HEK293T (cell line): ENCODE results near the gene P2RX3.

ENCODE experiments used
- CTCF ChIA-PET: fragments of 350-600 bp; formaldehyde crosslinking; extraction: SDS; loops from one replicate; lab custom pipeline; 2021; ENCODE audit warnings: antibody characterized with exemption, inconsistent platforms; lab: Yijun Ruan, JAX
- POLR2A ChIA-PET: fragments of 350-600 bp; formaldehyde crosslinking; extraction: SDS; loops from one replicate; lab custom pipeline; 2020; ENCODE audit warnings: antibody characterized with exemption, inconsistent platforms; lab: Yijun Ruan, JAX
- DNase-seq: peaks from one replicate; pipeline ENCODE4 v3.0.0; 2012; ENCODE audit warnings: mixed read lengths; ENCODE audit errors: extremely low spot score
- ARNT ChIP-seq: fragments of 450-650 bp; IDR thresholded peaks from 2 replicates; pipeline ENCODE4 v1.6.1; 2017; ENCODE audit warnings: mild to moderate bottlenecking
- BHLHE40 ChIP-seq: fragments of 450-650 bp; IDR thresholded peaks from 2 replicates; pipeline ENCODE4 v1.6.1; 2016; ENCODE audit warnings: mild to moderate bottlenecking, moderate library complexity, borderline replicate concordance
- CTBP1 ChIP-seq: fragments of 450-650 bp; IDR thresholded peaks from 2 replicates; pipeline ENCODE4 v1.6.1; 2016; ENCODE audit warnings: borderline replicate concordance
- ELF4 ChIP-seq: fragments of 450-650 bp; IDR thresholded peaks from 2 replicates; pipeline ENCODE4 v1.6.1; 2017; ENCODE audit warnings: antibody characterized with exemption
- FOXA1 ChIP-seq: fragments of 450-650 bp; IDR thresholded peaks from 2 replicates; pipeline ENCODE4 v1.6.1; 2016; ENCODE audit warnings: mild to moderate bottlenecking
- FOXK2 ChIP-seq: fragments of 450-650 bp; IDR thresholded peaks from 2 replicates; pipeline ENCODE4 v1.6.1; 2016; ENCODE audit warnings: mild to moderate bottlenecking
- FOXM1 ChIP-seq: fragments of 450-650 bp; IDR thresholded peaks from 2 replicates; pipeline ENCODE4 v1.6.1; 2017; ENCODE audit warnings: mild to moderate bottlenecking, borderline replicate concordance
- HDGF ChIP-seq: fragments of 450-650 bp; IDR thresholded peaks from 2 replicates; pipeline ENCODE4 v1.6.1; 2017; ENCODE audit warnings: antibody characterized with exemption, borderline replicate concordance
- L3MBTL2 ChIP-seq: fragments of 450-650 bp; conservative IDR thresholded peaks from 2 replicates; pipeline ENCODE4 v1.6.1; 2016; ENCODE audit warnings: mild to moderate bottlenecking
- LEF1 ChIP-seq: fragments of 450-650 bp; IDR thresholded peaks from 2 replicates; pipeline ENCODE4 v1.6.1; 2017; ENCODE audit warnings: mild to moderate bottlenecking, borderline replicate concordance
- NFRKB ChIP-seq: fragments of 450-650 bp; IDR thresholded peaks from 2 replicates; pipeline ENCODE4 v1.6.1; 2016; ENCODE audit warnings: mild to moderate bottlenecking, moderate library complexity
- SP1 ChIP-seq: fragments of 450-650 bp; IDR thresholded peaks from 2 replicates; pipeline ENCODE4 v1.6.1; 2017
- SUZ12 ChIP-seq: fragments of 450-650 bp; IDR thresholded peaks from 2 replicates; pipeline ENCODE4 v1.6.1; 2016; ENCODE audit warnings: mild to moderate bottlenecking
- TARDBP ChIP-seq: fragments of 450-650 bp; IDR thresholded peaks from 2 replicates; pipeline ENCODE4 v1.6.1; 2016
- ZNF384 ChIP-seq: fragments of 450-650 bp; IDR thresholded peaks from 2 replicates; pipeline ENCODE4 v1.6.1; 2016
- TF ChIP-seq, protein P1 (sequence below): fragments of 450-650 bp; IDR thresholded peaks from 2 replicates; pipeline ENCODE4 v1.6.1; 2016

The P2RX3 gene

DNA sequence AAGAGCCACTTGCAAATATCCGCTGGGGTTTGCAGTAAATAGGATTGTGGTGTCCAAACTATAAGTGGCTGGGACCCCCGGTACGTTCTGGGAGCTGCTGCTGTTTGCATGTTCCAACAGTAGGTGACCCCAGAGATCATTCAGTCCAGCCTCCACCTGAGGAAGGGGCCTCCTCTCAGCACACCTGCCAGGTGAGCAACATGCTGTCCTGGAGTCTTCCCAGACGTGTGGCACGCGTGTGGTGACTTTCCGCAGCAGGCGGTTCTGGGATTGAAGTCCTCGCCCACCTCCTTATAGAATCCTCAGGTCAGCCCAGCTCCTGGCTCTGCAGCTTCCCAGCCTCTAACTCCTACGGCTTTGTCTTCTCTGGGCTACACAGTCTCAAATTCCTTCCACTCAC is 6.7 kb downstream of the P2RX3 start:
- no peak for DNase-seq
- ChIA-PET POLR2A (interaction anchor here (1.7 kb wide), 1 partner anchor 9 kb away, joined by 5 read pairs; the partner anchor contains the start of gene SSRP1), CTCF (interaction anchor here (0.6 kb wide), 1 partner anchor 297 kb away, joined by 4 read pairs; no protein-coding TSS in a partner anchor)
- TF ChIP-seq SUZ12: no peak
- TF ChIP-seq TARDBP: no peak
- no peak for TF ChIP-seq ZNF384
- no peak for TF ChIP-seq NFRKB
- no peak for TF ChIP-seq FOXA1
- TF ChIP-seq SP1: no peak
- TF ChIP-seq CTBP1: no peak
- no peak for TF ChIP-seq ELF4
- TF ChIP-seq, protein P1, sequence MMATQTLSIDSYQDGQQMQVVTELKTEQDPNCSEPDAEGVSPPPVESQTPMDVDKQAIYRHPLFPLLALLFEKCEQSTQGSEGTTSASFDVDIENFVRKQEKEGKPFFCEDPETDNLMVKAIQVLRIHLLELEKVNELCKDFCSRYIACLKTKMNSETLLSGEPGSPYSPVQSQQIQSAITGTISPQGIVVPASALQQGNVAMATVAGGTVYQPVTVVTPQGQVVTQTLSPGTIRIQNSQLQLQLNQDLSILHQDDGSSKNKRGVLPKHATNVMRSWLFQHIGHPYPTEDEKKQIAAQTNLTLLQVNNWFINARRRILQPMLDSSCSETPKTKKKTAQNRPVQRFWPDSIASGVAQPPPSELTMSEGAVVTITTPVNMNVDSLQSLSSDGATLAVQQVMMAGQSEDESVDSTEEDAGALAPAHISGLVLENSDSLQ: no peak
- TF ChIP-seq BHLHE40: no peak
- TF ChIP-seq ARNT: no peak
- TF ChIP-seq LEF1: no peak

DNA sequence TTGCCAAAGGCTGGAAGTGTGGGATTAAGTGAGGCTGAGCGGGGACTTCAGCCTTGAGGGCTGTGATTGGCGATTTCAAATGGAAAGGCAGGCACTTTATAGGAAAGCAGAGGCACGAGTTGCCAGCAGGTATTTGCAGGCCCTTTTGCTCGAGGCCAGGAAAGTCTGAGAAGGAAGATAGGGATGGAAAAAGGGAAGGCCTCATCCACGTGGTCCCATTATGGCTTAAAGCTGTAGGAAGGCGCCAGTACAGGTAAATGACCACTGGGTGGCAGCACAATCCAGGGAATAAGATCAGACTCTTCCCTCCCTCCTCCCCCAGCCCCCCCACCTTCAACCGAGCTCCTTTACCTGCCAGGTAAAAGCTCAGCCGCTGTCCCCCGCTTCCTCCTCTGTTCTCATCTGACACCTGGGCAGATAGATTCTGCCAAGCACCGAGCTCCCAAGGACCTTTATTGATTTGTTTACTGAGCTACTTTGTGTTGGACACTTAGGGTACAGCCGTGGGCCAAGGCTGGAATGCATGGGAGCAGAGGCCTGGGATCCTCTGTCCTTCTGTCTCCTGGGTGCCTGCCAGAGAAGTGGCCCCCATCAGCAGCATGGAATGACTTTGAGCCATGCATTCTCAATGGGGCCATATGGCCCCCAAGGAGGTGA is 7.5 kb downstream of the P2RX3 start:
- CTCF ChIA-PET: interaction anchor here (0.6 to 1.2 kb wide), 9 partner anchors 9 to 299 kb away, joined by 3 to 7 read pairs (median 4); no protein-coding TSS in a partner anchor
- TF ChIP-seq BHLHE40 (no peak), L3MBTL2 (peak; percentile 81)
- DNase-seq: peak; percentile 77
- POLR2A ChIA-PET: interaction anchor here (1.0 to 1.7 kb wide), 2 partner anchors 10 to 299 kb away, joined by 3 to 5 read pairs; partner anchors contain the start of gene SSRP1

DNA sequence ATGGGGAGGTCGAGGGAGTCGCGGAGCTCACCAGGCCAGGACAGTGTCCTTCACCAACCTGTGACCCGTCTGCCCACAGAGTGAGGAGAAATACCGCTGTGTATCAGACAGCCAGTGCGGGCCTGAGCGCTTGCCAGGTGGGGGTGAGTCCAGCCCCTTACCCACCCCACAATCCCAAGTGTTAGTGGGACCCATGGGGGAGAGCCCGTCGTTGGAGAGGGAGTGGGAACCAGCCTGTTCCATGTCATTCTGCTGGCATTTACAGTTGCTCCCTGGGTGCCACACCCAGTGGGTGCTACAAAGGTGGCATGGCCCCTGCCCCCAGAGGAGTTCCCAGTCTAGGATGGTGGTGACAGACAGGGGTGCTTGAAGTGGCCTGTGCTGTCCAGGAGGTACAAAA is 9.2 kb downstream of the P2RX3 start:
- CTCF ChIA-PET: interaction anchor here (0.9 kb wide), 1 partner anchor 14 kb away, joined by 4 read pairs; no protein-coding TSS in a partner anchor
- DNase-seq: no peak
- TF ChIP-seq TARDBP (no peak), NFRKB (no peak)
- POLR2A ChIA-PET: no interaction called here

DNA sequence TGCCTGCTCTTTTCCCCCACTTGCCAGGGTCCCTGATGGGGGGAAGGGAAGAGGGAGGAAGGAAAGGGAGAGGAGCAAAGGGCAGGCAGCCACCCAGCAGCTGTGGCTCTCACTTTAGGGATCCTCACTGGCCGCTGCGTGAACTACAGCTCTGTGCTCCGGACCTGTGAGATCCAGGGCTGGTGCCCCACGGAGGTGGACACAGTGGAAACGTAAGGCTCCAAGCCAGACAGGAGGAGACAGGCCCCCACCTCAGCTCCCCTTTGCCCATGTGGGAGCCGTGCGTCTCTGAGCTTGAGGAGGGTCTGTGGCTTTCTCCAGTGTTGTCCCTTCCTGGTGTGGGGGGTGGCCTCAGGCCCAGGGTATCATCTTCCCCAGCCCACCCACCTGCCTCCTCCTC is 9.9 kb downstream of the P2RX3 start:
- CTCF ChIA-PET: interaction anchor here (0.9 to 1.6 kb wide), 2 partner anchors 13 to 112 kb away, joined by 3 to 4 read pairs; partner anchors contain the start of gene RTN4RL2
- TF ChIP-seq SP1: no peak
- no peak for TF ChIP-seq LEF1
- TF ChIP-seq, protein P1: no peak
- no peak for DNase-seq
- POLR2A ChIA-PET: interaction anchor here (1.0 kb wide), 1 partner anchor 13 kb away, joined by 4 read pairs; the partner anchor contains the start of gene SSRP1

DNA sequence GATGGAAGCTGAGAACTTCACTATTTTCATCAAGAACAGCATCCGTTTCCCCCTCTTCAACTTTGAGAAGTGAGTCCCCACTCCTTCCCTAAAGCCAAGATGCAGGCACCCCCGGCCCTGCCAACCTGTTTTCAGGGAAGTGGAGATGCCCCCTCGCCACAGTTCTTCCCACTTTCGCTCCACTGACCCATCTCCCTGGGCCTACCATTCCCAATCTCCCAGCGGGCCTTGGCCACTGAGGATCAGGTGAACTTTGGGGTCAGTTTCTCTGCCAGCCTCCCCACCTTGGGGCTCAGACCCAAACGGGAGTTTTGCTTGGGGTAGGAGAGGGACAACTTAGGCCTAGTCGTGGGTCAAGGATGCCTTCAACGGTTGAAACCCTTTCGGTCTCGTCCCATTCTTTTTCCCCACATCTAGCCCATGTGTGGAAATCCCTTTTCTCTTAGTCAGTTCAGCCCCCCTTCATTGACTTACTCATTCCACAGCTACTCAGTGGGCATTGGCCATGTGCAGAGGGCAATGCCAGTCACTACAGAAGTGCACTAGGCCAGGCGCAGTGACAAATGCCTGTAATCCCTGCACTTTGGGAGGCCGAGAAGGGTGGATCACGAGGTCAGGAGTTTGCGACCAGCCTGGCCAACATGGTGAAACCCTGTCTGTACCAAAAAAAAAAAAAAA is 10.6 kb downstream of the P2RX3 start:
- DNase-seq: no peak
- CTCF ChIA-PET: interaction anchor here (1.6 to 2.2 kb wide), 2 partner anchors 12 to 111 kb away, joined by 3 to 14 read pairs; partner anchors contain the start of gene RTN4RL2
- TF ChIP-seq ARNT (no peak), TARDBP (no peak), NFRKB (no peak), FOXK2 (no peak), HDGF (no peak), ELF4 (no peak), L3MBTL2 (no peak), FOXA1 (no peak), SP1 (no peak), CTBP1 (no peak), ZNF384 (no peak), BHLHE40 (no peak), LEF1 (no peak), SUZ12 (no peak), FOXM1 (no peak)
- TF ChIP-seq, protein P1: no peak
- POLR2A ChIA-PET: interaction anchor here (1.0 to 1.3 kb wide), 2 partner anchors 11 to 13 kb away, joined by 3 to 4 read pairs; partner anchors contain the start of genes P2RX3 and SSRP1

DNA sequence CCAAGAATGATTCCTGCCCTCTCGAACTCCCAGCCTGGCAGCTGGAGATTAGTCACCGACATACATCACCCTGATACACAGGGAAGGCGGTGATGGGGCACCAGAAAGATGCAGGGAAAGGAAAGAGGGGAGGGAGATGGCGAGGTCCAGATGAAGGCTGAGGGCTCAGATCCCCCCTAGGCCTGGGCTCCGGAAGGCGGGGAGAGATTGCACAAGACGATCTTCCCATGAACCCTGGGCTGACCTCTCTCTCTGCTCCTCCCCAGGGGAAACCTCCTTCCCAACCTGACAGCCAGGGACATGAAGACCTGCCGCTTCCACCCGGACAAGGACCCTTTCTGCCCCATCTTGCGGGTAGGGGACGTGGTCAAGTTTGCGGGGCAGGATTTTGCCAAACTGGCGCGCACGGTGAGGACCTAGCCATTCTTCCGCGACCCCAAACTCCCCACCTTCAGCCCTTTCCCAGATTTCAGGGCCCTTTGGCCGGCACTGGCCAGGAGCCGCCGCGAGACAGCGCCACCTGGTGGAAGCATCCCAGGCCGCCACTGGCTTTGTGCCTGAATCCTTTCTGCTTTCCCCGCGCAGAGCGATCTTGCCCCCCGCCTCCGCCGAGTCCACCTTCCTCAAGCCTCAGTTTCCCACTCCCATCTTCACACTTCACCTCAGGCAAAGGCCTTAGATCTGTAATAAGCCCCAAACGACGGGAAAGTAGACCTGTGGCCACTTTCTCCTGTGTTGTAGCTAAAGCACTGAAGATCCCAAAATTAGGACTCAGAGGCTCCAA is 11.5 kb downstream of the P2RX3 start:
- no peak for TF ChIP-seq ARNT
- no peak for TF ChIP-seq FOXM1
- TF ChIP-seq FOXA1: no peak
- TF ChIP-seq L3MBTL2: no peak
- TF ChIP-seq CTBP1: no peak
- no peak for TF ChIP-seq TARDBP
- TF ChIP-seq FOXK2: no peak
- no peak for TF ChIP-seq ZNF384
- TF ChIP-seq, protein P1: no peak
- no peak for TF ChIP-seq LEF1
- no peak for TF ChIP-seq SUZ12
- no peak for TF ChIP-seq SP1
- TF ChIP-seq ELF4: no peak
- no peak for TF ChIP-seq HDGF
- TF ChIP-seq BHLHE40: no peak
- TF ChIP-seq NFRKB: no peak

More for the DNA sequence above, 11.5 kb downstream of the P2RX3 start:
- ChIA-PET POLR2A (interaction anchor here (1.3 kb wide), 1 partner anchor 12 kb away, joined by 3 read pairs; the partner anchor contains the start of gene P2RX3), CTCF (interaction anchor here (0.6 to 2.2 kb wide), 7 partner anchors 9 to 1184 kb away, joined by 3 to 14 read pairs (median 3); partner anchors contain the start of gene RTN4RL2)
- peak; percentile 81 for DNase-seq
